Activated T-cell treated with anti-CD3 and anti-CD28 coated beads, Interleukin-2, amount 50 U/mL, for 48 hours (primary cell): ENCODE measurements around the gene NR3C1.

ENCODE experiments used
- DNase-seq, 2 experiments: peaks; one replicate each; pipeline ENCODE4 v3.0.0-alpha.2; 2020

Gene NR3C1

GRCh38 chr5:143403593-143404415, at the start of gene NR3C1:
NR3C1 (minus strand) TSS chr5:143403686; CDS start chr5:143400839, 2,847 bp downstream.
- DNase-seq, result peak; percentile 87 to 89

- no peak for DNase-seq
Observed at GRCh38 chr5:143449772-143450171, 46.3 kb upstream of the NR3C1 start.

- DNase-seq, result no peak
Observed at GRCh38 chr5:143448518-143448917, 45.0 kb upstream of the NR3C1 start.

GRCh38 chr5:143447983-143448382, 44.5 kb upstream of the NR3C1 start:
- no peak for DNase-seq

- DNase-seq, result no peak
Observed at GRCh38 chr5:143446535-143447226, 43.2 kb upstream of the NR3C1 start.

- no peak for DNase-seq
Observed at GRCh38 chr5:143445776-143446175, 42.3 kb upstream of the NR3C1 start.

- no peak for DNase-seq
Observed at GRCh38 chr5:143443330-143443729, 39.8 kb upstream of the NR3C1 start.

GRCh38 chr5:143442385-143442784, 38.9 kb upstream of the NR3C1 start:
- DNase-seq, result no peak

- no peak for DNase-seq
Observed at GRCh38 chr5:143440448-143441115, 37.1 kb upstream of the NR3C1 start.

- DNase-seq, result no peak
Observed at GRCh38 chr5:143437666-143438273, 34.3 kb upstream of the NR3C1 start.

GRCh38 chr5:143436871-143437270, 33.4 kb upstream of the NR3C1 start:
- no peak for DNase-seq

- no peak for DNase-seq
Observed at GRCh38 chr5:143435210-143435657, 31.7 kb upstream of the NR3C1 start.

- peak in 1 of 2 experiments; percentile 49 for DNase-seq
Observed at GRCh38 chr5:143434261-143435209, 31.0 kb upstream of the NR3C1 start.

GRCh38 chr5:143433670-143434069, 30.2 kb upstream of the NR3C1 start:
- no peak for DNase-seq

- DNase-seq, result no peak
Observed at GRCh38 chr5:143432658-143433239, 29.3 kb upstream of the NR3C1 start.

- peak; percentile 47 to 64 for DNase-seq
Observed at GRCh38 chr5:143431789-143432188, 28.3 kb upstream of the NR3C1 start.

- no peak for DNase-seq
Observed at GRCh38 chr5:143428738-143429420, 25.4 kb upstream of the NR3C1 start.

- DNase-seq, result no peak
Observed at GRCh38 chr5:143428155-143428554, 24.7 kb upstream of the NR3C1 start.

- DNase-seq, result no peak
Observed at GRCh38 chr5:143427122-143427735, 23.7 kb upstream of the NR3C1 start.

- no peak for DNase-seq
Observed at GRCh38 chr5:143426437-143426991, 23.0 kb upstream of the NR3C1 start.
